Neural cell (in vitro differentiated cells): ENCODE data around the gene RAP1GAP2.

Source experiments
- EZH2 ChIP-seq: fragments of 200-600, 300-800 bp; shearing (Covaris generic), sonication (generic); IDR thresholded peaks from 2 replicates; pipeline ENCODE4 v1.6.1; 2014; ENCODE audit warnings: antibody characterized with exemption, low read length, borderline replicate concordance, mild to moderate bottlenecking; ENCODE audit not compliant: insufficient read depth, poor library complexity, severe bottlenecking
- TF ChIP-seq, protein P1 (sequence below): fragments of 450-650 bp; IDR thresholded peaks from 2 replicates; pipeline ENCODE4 v1.5.1; 2014; ENCODE audit warnings: antibody characterized with exemption, mild to moderate bottlenecking, moderate library complexity; ENCODE audit not compliant: poor library complexity, severe bottlenecking

DNA sequence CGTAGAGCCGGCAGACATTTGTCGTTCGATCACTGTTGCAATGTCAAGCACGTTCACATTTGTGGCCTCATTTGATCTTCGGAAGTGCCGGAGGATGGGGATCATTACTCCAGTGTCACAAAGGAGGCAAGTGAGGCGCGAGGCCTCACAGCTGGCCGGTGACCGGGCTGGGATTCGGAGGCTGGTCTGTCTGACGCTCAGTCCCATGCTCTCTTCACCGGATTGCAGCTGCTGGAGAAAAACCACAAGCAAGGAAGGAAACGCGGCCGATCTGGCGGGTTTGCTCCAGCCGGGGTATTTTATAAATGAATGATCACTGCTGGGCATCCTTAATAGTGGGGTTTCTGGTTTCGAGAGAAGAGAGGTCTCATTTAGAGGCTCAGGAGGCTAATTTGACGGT, 139.4 kb downstream of the RAP1GAP2 start:
- TF ChIP-seq EZH2: no peak
- TF ChIP-seq, protein P1, sequence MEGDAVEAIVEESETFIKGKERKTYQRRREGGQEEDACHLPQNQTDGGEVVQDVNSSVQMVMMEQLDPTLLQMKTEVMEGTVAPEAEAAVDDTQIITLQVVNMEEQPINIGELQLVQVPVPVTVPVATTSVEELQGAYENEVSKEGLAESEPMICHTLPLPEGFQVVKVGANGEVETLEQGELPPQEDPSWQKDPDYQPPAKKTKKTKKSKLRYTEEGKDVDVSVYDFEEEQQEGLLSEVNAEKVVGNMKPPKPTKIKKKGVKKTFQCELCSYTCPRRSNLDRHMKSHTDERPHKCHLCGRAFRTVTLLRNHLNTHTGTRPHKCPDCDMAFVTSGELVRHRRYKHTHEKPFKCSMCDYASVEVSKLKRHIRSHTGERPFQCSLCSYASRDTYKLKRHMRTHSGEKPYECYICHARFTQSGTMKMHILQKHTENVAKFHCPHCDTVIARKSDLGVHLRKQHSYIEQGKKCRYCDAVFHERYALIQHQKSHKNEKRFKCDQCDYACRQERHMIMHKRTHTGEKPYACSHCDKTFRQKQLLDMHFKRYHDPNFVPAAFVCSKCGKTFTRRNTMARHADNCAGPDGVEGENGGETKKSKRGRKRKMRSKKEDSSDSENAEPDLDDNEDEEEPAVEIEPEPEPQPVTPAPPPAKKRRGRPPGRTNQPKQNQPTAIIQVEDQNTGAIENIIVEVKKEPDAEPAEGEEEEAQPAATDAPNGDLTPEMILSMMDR: no peak
